ENCODE measurements around the gene MSH3.

DNA sequence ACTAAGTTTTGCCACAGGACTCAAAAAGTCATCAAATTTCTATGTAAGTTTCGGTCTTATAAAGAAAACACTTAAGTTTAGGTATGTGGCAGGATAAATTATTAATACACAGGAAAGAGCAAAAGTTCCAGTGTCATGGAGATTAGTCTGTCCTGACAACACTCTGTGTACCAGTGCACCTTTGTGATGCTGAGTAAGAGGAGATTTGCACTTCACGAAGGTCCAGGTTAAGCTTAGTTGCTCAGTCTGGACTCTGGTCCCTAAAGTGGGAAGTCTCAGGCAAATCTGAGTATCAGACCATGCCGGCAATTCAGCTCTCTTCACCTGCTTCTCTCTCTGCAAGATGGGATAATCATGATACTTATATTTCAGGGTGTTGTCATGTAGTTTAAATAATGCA lies 166.2 kb downstream of the MSH3 start:
- TF ChIP-seq ZNF274 (IDR thresholded peaks at IDR 0.05; ENCODE audit: borderline replicate concordance, extremely low read depth, low read length) (no peak), TEAD4 (IDR thresholded peaks at IDR 0.05; ENCODE audit: low read depth, low read length) (no peak), SIN3A (conservative IDR thresholded peaks at IDR 0.05 in 1 of 2, IDR thresholded peaks at IDR 0.05 in 1 of 2; ENCODE audit: low read depth in 1 of 2, low read length in 2 of 2) (no peak), YY1 (IDR thresholded peaks at IDR 0.05; ENCODE audit: low read depth, low read length) (no peak), CTCF (IDR thresholded peaks at IDR 0.05; ENCODE audit: control extremely low read depth in 1 of 3, insufficient read depth in 1 of 3, low read depth in 1 of 3, low read length in 3 of 3) (no peak), JUN (IDR thresholded peaks at IDR 0.05; ENCODE audit: low read depth, low read length) (no peak), POLR2AphosphoS5 (IDR thresholded peaks at IDR 0.05; ENCODE audit: low read depth, low read length) (no peak), CEBPB (IDR thresholded peaks at IDR 0.05; ENCODE audit: low read depth, low read length) (no peak), SIX5 (IDR thresholded peaks at IDR 0.05; ENCODE audit: low read depth, low read length) (no peak), EZH2 (IDR thresholded peaks at IDR 0.05; ENCODE audit: low read depth, low read length, severe bottlenecking) (no peak)

Data from H1 (cell line).